Stomach (tissue), 9 donors: ENCODE data around the gene ANKRD55. TPM values are rescaled to one million over a fixed set of nuclear protein-coding genes. Genes with fewer than 3 reads are reported as not detected.
"Not testable (repeated sequence)": the region's sequence is repeated elsewhere in the genome, so short reads cannot be mapped to it uniquely, and the experiment has no call there.

Experiments
- DNase-seq, 2 donors: peaks; one replicate each; pipeline versions ENCODE4 v3.0.0 to v3.0.0-alpha.2; 2013 to 2019
- H3K27ac ChIP-seq, 5 donors: fragments of 200-600 bp in 4 of 5; sonication (generic) in 4 of 5; one replicate each; pipeline ENCODE4 v1.5.1; 2013 to 2019; ENCODE audit warnings: mild to moderate bottlenecking in 1 of 5, moderate library complexity in 1 of 5
- H3K27me3 ChIP-seq, 3 donors: fragments of 200-600 bp; sonication (generic); one replicate each; pipeline ENCODE4 v1.5.1; 2017 to 2019; ENCODE audit warnings: mixed run types in 1 of 3
- H3K36me3 ChIP-seq, 4 donors: fragments of 200-600 bp; sonication (generic); 1 replicate in 3 of 4; 2 replicates in 1 of 4; pipeline ENCODE4 v1.5.1; 2016 to 2019
- H3K4me1 ChIP-seq, 4 donors: fragments of 200-600 bp; sonication (generic); one replicate each; pipeline ENCODE4 v1.5.1; 2016 to 2019
- H3K4me3 ChIP-seq, 4 donors: fragments of 200-600 bp; sonication (generic) in 3 of 4; one replicate each; pipeline ENCODE4 v1.5.1; 2016 to 2019; ENCODE audit warnings: mild to moderate bottlenecking in 1 of 4
- H3K9me3 ChIP-seq, 4 donors: fragments of 200-600 bp; sonication (generic); one replicate each; pipeline ENCODE4 v1.5.1; 2016 to 2019
- EP300 ChIP-seq: sonication (generic); formaldehyde crosslinking; IDR thresholded peaks from one replicate; pipeline ENCODE4 v1.6.1; 2017; ENCODE audit warnings: antibody characterized with exemption
- POLR2A ChIP-seq, 4 donors: fragments of 450-650 bp; IDR thresholded peaks; one replicate each; pipeline ENCODE4 v1.6.1; 2016; ENCODE audit warnings: antibody characterized with exemption in 4 of 4, control low read depth in 2 of 4, mild to moderate bottlenecking in 1 of 4, moderate library complexity in 1 of 4
- POLR2AphosphoS5 ChIP-seq, 3 donors: sonication (generic); formaldehyde crosslinking; IDR thresholded peaks; one replicate each; pipeline ENCODE4 v1.6.1; 2016; ENCODE audit warnings: antibody characterized with exemption in 3 of 3
- WGBS, 5 donors: extraction: QIAGEN DNeasy Blood & Tissue Kit in 3 of 5; methylation state at CpG; one replicate each; pipeline versions ENCODE4 v1.1.5 to v1.1.7; 2013 to 2018; 5-methylcytosine and 5-hydroxymethylcytosine counted together
- intact Hi-C: fragments of 100-400 bp; cut with DNase I; formaldehyde crosslinking; loops from one replicate; pipeline ENCODE4 v1.15.1; 2023; ENCODE audit warnings: low total_unique reads
- polyA plus RNA-seq, 3 donors: library from polyadenylated mRNA; stranded (reverse); fragments of 200-250 nt; gene quantifications; one replicate each; pipeline ENCODE4 v1.2.3, GENCODE V29; 2013
- total RNA-seq, 5 donors: library from RNA; depleted of rRNA; stranded (reverse); fragments of >200 nt; gene quantifications; one replicate each; pipeline versions ENCODE4 v1.1.0 to v1.2.3, GENCODE V29; 2014 to 2016
- TF ChIP-seq, protein P1 (sequence below), 7 experiments: fragments of 450-650 bp in 4 of 7; fragments of 200-600 bp in 3 of 7; sonication (generic) in 3 of 7; IDR thresholded peaks; one replicate each; pipeline ENCODE4 v1.5.1; 2016 to 2019; ENCODE audit warnings: antibody characterized with exemption in 7 of 7, control low read depth in 2 of 7, mild to moderate bottlenecking in 1 of 7
- donor health status: healthy with polysubstance abuse.
- donor health status: Bipolar disorder and iron deficiency.
- donor health status: healthy.

ANKRD55 gene
- total and polyA plus RNA-seq, 8 donors = 0.08 to 0.18 TPM; not detected in 6

DNA sequence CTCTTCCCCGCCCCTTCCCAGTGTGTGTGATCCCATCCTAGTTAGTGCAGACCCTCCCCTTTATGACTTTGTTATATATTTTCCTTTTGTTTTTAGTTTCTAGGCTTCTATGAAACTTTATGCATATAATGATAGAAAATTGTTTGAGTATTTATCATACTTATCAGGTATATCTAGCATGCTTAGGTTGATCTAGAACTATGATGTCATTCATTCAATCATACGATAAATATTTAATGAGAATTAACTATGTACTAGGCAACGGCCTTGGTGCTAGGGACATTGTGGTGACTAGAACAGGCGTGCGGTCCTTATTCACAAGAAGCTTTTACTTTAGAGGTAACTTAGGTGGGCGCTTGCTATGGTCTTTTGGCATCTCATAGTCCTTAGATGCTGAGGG, 13.6 kb upstream of the ANKRD55 start:
- TF ChIP-seq POLR2AphosphoS5 (IDR thresholded peaks at IDR 0.05) (no peak), EP300 (no peak), POLR2A (IDR thresholded peaks at IDR 0.05) (no peak)
- TF ChIP-seq, protein P1, sequence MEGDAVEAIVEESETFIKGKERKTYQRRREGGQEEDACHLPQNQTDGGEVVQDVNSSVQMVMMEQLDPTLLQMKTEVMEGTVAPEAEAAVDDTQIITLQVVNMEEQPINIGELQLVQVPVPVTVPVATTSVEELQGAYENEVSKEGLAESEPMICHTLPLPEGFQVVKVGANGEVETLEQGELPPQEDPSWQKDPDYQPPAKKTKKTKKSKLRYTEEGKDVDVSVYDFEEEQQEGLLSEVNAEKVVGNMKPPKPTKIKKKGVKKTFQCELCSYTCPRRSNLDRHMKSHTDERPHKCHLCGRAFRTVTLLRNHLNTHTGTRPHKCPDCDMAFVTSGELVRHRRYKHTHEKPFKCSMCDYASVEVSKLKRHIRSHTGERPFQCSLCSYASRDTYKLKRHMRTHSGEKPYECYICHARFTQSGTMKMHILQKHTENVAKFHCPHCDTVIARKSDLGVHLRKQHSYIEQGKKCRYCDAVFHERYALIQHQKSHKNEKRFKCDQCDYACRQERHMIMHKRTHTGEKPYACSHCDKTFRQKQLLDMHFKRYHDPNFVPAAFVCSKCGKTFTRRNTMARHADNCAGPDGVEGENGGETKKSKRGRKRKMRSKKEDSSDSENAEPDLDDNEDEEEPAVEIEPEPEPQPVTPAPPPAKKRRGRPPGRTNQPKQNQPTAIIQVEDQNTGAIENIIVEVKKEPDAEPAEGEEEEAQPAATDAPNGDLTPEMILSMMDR (IDR thresholded peaks at IDR 0.05) = no peak
- 88 to 97% (median 96%) methylated on average over 6 of the region's 6 CpGs for WGBS, 5 donors
- Histone ChIP-seq H3K27me3 (no peaks in the 10 kb centered on the region), H3K9me3 (peaks cover 0 to 14% (median 10%) of the 10 kb centered on the region in 4 donors), H3K27ac (no peak overlapping the region), H3K4me1 (no peaks in the 10 kb centered on the region), H3K36me3 (no peaks in the 10 kb centered on the region), H3K4me3 (no peak overlapping the region)
- intact Hi-C loops = no loop called here
- DNase-seq = no peak

DNA sequence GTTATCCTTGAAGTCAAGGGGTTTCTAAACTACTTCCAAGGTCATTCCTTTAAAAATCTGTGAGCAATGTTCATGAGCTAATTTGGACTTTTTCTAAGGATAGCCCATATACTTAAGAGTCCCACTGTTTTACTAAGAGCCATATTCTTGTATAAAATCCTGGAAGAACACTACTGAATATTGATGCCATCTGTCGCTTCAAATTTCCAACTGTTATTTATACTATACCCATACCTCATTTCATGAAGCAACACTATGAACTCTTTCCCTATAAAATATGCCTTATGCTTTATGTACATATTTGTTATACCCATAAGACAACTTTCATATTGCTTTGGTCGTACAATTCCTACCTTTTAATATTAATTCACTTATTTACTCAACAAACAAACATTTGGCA, 12.4 kb upstream of the ANKRD55 start:
- H3K9me3 ChIP-seq = peaks cover 0 to 19% (median 13%) of the 10 kb centered on the region in 4 donors
- H3K36me3 ChIP-seq = no peaks in the 10 kb centered on the region
- no peak overlapping the region for H3K27ac ChIP-seq
- H3K27me3 ChIP-seq = no peaks in the 10 kb centered on the region
- H3K4me1 ChIP-seq = no peaks in the 10 kb centered on the region
- intact Hi-C loops = no loop called here
- WGBS, 5 donors = 74 to 82% (median 80%) methylated on average over 2 of the region's 2 CpGs
- no peak overlapping the region for H3K4me3 ChIP-seq
- no peak for DNase-seq
- no peak for TF ChIP-seq EP300
- TF ChIP-seq POLR2A (IDR thresholded peaks at IDR 0.05) = no peak
- TF ChIP-seq POLR2AphosphoS5 (IDR thresholded peaks at IDR 0.05) = no peak
- TF ChIP-seq, protein P1 (IDR thresholded peaks at IDR 0.05) = no peak

DNA sequence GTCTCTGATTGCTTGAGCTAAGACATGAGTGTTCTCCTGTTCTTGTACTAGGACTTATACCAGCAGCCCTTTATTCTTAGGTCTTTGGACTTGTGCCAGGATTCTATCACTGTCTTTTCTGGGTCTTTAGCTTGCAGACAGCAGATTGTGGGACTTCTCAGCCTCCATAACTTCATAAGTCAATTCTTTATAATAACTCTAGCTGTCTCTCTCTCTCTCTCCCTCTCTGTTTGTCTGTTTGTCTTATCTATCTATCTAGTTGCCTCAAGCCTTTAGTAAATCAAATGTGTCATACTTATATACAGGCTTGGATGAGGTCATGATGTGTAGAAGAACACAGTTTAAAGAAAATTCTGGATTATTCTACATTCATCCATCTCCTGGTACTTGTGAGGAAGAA, 11.5 kb upstream of the ANKRD55 start:
- H3K9me3 ChIP-seq = peaks cover 0 to 19% (median 13%) of the 10 kb centered on the region in 4 donors
- DNase-seq = no peak
- no peak overlapping the region for H3K27ac ChIP-seq
- no peaks in the 10 kb centered on the region for H3K27me3 ChIP-seq
- intact Hi-C loops = no loop called here
- no peak for TF ChIP-seq POLR2AphosphoS5 (IDR thresholded peaks at IDR 0.05)
- TF ChIP-seq POLR2A (IDR thresholded peaks at IDR 0.05) = no peak
- TF ChIP-seq, protein P1 (IDR thresholded peaks at IDR 0.05) = no peak
- no peak for TF ChIP-seq EP300
- H3K36me3 ChIP-seq = no peaks in the 10 kb centered on the region
- no peaks in the 10 kb centered on the region for H3K4me1 ChIP-seq
- no peak overlapping the region for H3K4me3 ChIP-seq

DNA sequence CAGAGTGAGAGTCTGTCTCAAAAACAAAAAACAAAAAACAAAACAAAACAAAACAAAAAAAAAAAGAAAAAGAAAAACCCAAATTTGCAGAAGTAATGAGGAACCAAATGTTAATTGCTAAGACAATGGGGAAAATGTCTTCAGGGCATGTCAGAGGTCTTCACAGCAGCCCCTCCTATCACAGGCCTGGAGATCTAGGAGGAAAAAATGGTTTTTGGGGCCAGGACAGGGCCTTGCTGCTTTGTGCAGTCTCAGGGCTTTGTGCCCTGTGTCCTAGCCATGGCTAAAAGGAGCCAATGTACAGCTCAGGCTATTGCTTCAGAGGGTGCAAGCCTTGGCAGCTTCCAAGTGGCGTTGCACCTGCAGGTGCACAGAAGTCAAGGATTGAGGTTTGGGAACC, 9.1 kb upstream of the ANKRD55 start:
- intact Hi-C loops, H3K27ac ChIP-seq, H3K4me1 ChIP-seq, H3K36me3 ChIP-seq, H3K27me3 ChIP-seq, DNase-seq, H3K4me3 ChIP-seq: not testable (repeated sequence)
- 75 to 86% (median 77%) methylated on average over 1 of the region's 1 CpG for WGBS, 5 donors
- H3K9me3 ChIP-seq = peaks cover 0 to 22% (median 14%) of the 10 kb centered on the region in 4 donors

DNA sequence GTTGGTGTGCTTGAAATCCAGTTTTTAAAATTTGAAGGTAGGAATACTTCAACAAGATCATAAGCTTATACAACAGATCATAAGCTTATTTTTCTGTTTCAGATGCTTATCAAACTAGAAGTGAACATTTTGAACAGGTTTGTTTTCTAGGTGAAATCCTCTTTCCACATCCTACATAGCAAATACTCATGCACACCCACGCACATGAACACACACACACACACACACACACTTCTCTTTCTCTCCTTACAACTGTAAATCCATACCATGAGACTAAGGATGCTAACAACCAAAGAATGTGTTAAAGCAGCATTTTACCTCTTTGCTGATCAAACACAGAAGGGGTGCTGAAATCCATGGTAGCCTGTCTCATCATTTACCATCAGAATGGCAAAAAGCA, 592 bp downstream of the ANKRD55 start:
- DNase-seq = no peak
- intact Hi-C loops = no loop called here
- H3K9me3 ChIP-seq = no peaks in the 10 kb centered on the region
- H3K36me3 ChIP-seq = no peaks in the 10 kb centered on the region
- 48 to 86% (median 70%) methylated on average over 1 of the region's 1 CpG for WGBS, 5 donors
- H3K4me1 ChIP-seq = no peaks in the 10 kb centered on the region
- TF ChIP-seq EP300 = no peak
- TF ChIP-seq POLR2AphosphoS5 (IDR thresholded peaks at IDR 0.05) = no peak
- TF ChIP-seq, protein P1 (IDR thresholded peaks at IDR 0.05) = no peak
- TF ChIP-seq POLR2A (IDR thresholded peaks at IDR 0.05) = no peak
- peaks cover 0 to 17% (median 0%) of the 10 kb centered on the region in 3 donors for H3K27me3 ChIP-seq
- H3K27ac ChIP-seq = no peak overlapping the region
- no peak overlapping the region for H3K4me3 ChIP-seq
